ENCODE measurements around the gene POFUT2.
"Not testable (repeated sequence)": the region's sequence is repeated elsewhere in the genome, so short reads cannot be mapped to it uniquely, and the experiment has no call there.

The POFUT2 gene

GRCh38 chr21:45307597-45308158, 20.0 kb upstream of the POFUT2 start:
- H3K4me3 Mint-ChIP-seq; H3K27ac Mint-ChIP-seq; H3K27me3 Mint-ChIP-seq; H3K9me3 Mint-ChIP-seq (ENCODE audit: low read depth); H3K36me3 Mint-ChIP-seq: not testable (repeated sequence)
- peaks cover 20% of the 10 kb centered on the region for H3K4me1 Mint-ChIP-seq (ENCODE audit: low read depth)

GRCh38 chr21:45306832-45307571, 19.3 kb upstream of the POFUT2 start:
- Mint-ChIP-seq H3K4me3 (no peak overlapping the region), H3K27ac (no peak overlapping the region), H3K36me3 (peaks cover 2% of the 10 kb centered on the region), H3K4me1 (ENCODE audit: low read depth) (peaks cover 20% of the 10 kb centered on the region), H3K27me3 (no peaks in the 10 kb centered on the region), H3K9me3 (ENCODE audit: low read depth) (no peaks in the 10 kb centered on the region)

GRCh38 chr21:45306453-45306831, 18.7 kb upstream of the POFUT2 start:
- Mint-ChIP-seq H3K9me3 (ENCODE audit: low read depth) (no peaks in the 10 kb centered on the region), H3K36me3 (peaks cover 2% of the 10 kb centered on the region), H3K27me3 (no peaks in the 10 kb centered on the region), H3K27ac (no peak overlapping the region), H3K4me1 (ENCODE audit: low read depth) (peaks cover 20% of the 10 kb centered on the region), H3K4me3 (no peak overlapping the region)

- H3K4me1 Mint-ChIP-seq (ENCODE audit: low read depth), result peaks cover 20% of the 10 kb centered on the region
- H3K9me3 Mint-ChIP-seq (ENCODE audit: low read depth), result no peaks in the 10 kb centered on the region
- no peaks in the 10 kb centered on the region for H3K36me3 Mint-ChIP-seq
- H3K27me3 Mint-ChIP-seq, result no peaks in the 10 kb centered on the region
- H3K4me3 Mint-ChIP-seq, result no peak overlapping the region
- no peak overlapping the region for H3K27ac Mint-ChIP-seq
Measured at GRCh38 chr21:45305836-45306235, 18.1 kb upstream of the POFUT2 start.

- H3K36me3 Mint-ChIP-seq, result no peaks in the 10 kb centered on the region
- no peaks in the 10 kb centered on the region for H3K9me3 Mint-ChIP-seq (ENCODE audit: low read depth)
- H3K27me3 Mint-ChIP-seq, result no peaks in the 10 kb centered on the region
- peaks cover 20% of the 10 kb centered on the region for H3K4me1 Mint-ChIP-seq (ENCODE audit: low read depth)
- H3K4me3 Mint-ChIP-seq, result peak overlapping the region; percentile 27
- peak overlapping the region; percentile 37 for H3K27ac Mint-ChIP-seq
Measured at GRCh38 chr21:45304945-45305344, 17.2 kb upstream of the POFUT2 start.

- Mint-ChIP-seq H3K4me3 (no peak overlapping the region), H3K4me1 (ENCODE audit: low read depth) (peaks cover 20% of the 10 kb centered on the region), H3K27me3 (no peaks in the 10 kb centered on the region), H3K9me3 (ENCODE audit: low read depth) (no peaks in the 10 kb centered on the region), H3K36me3 (no peaks in the 10 kb centered on the region), H3K27ac (peak overlapping the region; percentile 37)
Measured at GRCh38 chr21:45304476-45304830, 16.8 kb upstream of the POFUT2 start.

GRCh38 chr21:45303751-45304475, 16.2 kb upstream of the POFUT2 start:
- Mint-ChIP-seq H3K27me3 (no peaks in the 10 kb centered on the region), H3K27ac (peak overlapping the region; percentile 46), H3K4me1 (ENCODE audit: low read depth) (peaks cover 14% of the 10 kb centered on the region), H3K36me3 (no peaks in the 10 kb centered on the region), H3K9me3 (ENCODE audit: low read depth) (no peaks in the 10 kb centered on the region), H3K4me3 (no peak overlapping the region)

GRCh38 chr21:45303091-45303615, 15.5 kb upstream of the POFUT2 start:
- peaks cover 13% of the 10 kb centered on the region for H3K4me1 Mint-ChIP-seq (ENCODE audit: low read depth)
- no peaks in the 10 kb centered on the region for H3K36me3 Mint-ChIP-seq
- no peak overlapping the region for H3K4me3 Mint-ChIP-seq
- H3K9me3 Mint-ChIP-seq (ENCODE audit: low read depth), result no peaks in the 10 kb centered on the region
- H3K27me3 Mint-ChIP-seq, result no peaks in the 10 kb centered on the region
- peak overlapping the region; percentile 46 for H3K27ac Mint-ChIP-seq

GRCh38 chr21:45302082-45303061, 14.7 kb upstream of the POFUT2 start:
- H3K4me3 Mint-ChIP-seq, result peak overlapping the region; percentile 7
- H3K9me3 Mint-ChIP-seq (ENCODE audit: low read depth), result no peaks in the 10 kb centered on the region
- peaks cover 11% of the 10 kb centered on the region for H3K4me1 Mint-ChIP-seq (ENCODE audit: low read depth)
- no peaks in the 10 kb centered on the region for H3K27me3 Mint-ChIP-seq
- H3K27ac Mint-ChIP-seq, result peak overlapping the region; percentile 61
- no peaks in the 10 kb centered on the region for H3K36me3 Mint-ChIP-seq

GRCh38 chr21:45301521-45302081, 13.9 kb upstream of the POFUT2 start:
- Mint-ChIP-seq H3K27me3 (no peaks in the 10 kb centered on the region), H3K4me1 (ENCODE audit: low read depth) (peaks cover 11% of the 10 kb centered on the region), H3K4me3 (peak overlapping the region; percentile 7), H3K27ac (peak overlapping the region; percentile 61), H3K36me3 (no peaks in the 10 kb centered on the region), H3K9me3 (ENCODE audit: low read depth) (no peaks in the 10 kb centered on the region)

- Mint-ChIP-seq H3K27me3 (no peaks in the 10 kb centered on the region), H3K4me3 (no peak overlapping the region), H3K36me3 (peaks cover 2% of the 10 kb centered on the region), H3K9me3 (ENCODE audit: low read depth) (no peaks in the 10 kb centered on the region), H3K27ac (no peak overlapping the region), H3K4me1 (ENCODE audit: low read depth) (peaks cover 8% of the 10 kb centered on the region)
Measured at GRCh38 chr21:45300786-45301520, 13.3 kb upstream of the POFUT2 start.

GRCh38 chr21:45299864-45300785, 12.4 kb upstream of the POFUT2 start:
- H3K27me3 Mint-ChIP-seq, result no peaks in the 10 kb centered on the region
- H3K9me3 Mint-ChIP-seq (ENCODE audit: low read depth), result no peaks in the 10 kb centered on the region
- H3K27ac Mint-ChIP-seq, result no peak overlapping the region
- H3K4me3 Mint-ChIP-seq, result no peak overlapping the region
- H3K36me3 Mint-ChIP-seq, result peaks cover 2% of the 10 kb centered on the region
- H3K4me1 Mint-ChIP-seq (ENCODE audit: low read depth), result peaks cover 5% of the 10 kb centered on the region
